GM12873 (cell line): ENCODE results near the gene ACYP2.

Experiments used
- TF ChIP-seq, protein P1 (sequence below): IDR thresholded peaks from 2 replicates; pipeline ENCODE4 v1.5.1; 2012; ENCODE audit warnings: low read depth, mild to moderate bottlenecking, moderate library complexity, low read length, control low read depth; ENCODE audit not compliant: insufficient read depth; ENCODE audit errors: missing control alignments

Gene ACYP2

DNA sequence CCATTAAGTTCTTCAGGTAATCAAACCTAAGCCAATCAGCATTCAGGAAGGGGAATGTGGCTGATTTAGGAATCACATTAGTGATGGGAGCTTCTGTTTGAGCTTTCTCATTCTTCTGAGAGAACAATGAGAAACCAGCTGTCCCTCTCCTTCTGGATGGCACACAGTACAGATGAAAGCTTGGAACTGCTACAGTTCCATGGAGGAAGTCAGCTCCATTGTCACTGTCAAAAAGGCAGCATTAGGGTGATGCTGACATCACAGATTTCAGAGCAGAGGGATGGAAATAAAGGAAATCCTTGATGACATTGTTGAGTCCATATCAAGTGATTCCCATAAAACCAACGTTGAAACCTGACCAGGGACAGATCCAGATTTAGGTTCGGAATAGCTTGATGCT, 36.1 kb upstream of the ACYP2 start:
- TF ChIP-seq, protein P1, sequence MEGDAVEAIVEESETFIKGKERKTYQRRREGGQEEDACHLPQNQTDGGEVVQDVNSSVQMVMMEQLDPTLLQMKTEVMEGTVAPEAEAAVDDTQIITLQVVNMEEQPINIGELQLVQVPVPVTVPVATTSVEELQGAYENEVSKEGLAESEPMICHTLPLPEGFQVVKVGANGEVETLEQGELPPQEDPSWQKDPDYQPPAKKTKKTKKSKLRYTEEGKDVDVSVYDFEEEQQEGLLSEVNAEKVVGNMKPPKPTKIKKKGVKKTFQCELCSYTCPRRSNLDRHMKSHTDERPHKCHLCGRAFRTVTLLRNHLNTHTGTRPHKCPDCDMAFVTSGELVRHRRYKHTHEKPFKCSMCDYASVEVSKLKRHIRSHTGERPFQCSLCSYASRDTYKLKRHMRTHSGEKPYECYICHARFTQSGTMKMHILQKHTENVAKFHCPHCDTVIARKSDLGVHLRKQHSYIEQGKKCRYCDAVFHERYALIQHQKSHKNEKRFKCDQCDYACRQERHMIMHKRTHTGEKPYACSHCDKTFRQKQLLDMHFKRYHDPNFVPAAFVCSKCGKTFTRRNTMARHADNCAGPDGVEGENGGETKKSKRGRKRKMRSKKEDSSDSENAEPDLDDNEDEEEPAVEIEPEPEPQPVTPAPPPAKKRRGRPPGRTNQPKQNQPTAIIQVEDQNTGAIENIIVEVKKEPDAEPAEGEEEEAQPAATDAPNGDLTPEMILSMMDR: no peak

DNA sequence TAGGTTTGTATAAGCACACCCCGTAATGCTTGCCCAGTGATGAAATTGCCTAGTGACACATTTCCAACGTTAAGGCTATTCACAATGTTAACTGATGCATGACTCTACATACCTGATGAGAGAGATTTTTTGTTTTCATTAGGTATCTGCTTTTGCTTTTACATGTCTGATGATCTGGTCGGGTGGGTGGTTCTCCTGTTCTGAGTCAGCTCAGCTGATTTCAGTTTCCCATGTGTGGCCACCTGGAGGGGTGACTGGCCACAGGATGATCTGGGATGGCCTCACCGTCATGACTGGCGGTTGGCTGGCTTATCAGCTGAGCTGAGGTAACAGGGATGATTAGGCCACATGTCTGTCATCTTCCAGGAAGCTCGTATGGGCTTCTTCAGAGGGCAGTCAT, 33.8 kb upstream of the ACYP2 start:
- TF ChIP-seq, protein P1: no peak

DNA sequence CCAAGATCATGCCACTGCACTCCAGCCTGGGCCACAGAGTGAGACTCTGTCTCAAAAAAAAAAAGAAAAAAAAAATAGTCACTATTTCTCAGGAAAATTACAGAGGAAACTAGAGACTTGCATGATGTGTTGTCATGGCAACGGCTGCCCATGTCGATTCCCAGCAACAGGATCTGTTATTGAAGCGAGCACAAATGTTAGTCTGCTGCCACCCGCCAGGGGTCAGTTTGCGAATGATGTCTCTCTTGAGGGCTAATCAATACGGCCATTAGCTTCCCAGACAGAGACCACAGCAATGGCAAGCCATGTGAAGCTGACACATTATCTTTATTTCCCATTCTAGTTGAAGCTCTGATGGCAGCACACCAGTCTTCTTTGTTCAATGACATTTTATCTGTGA, 32.4 kb upstream of the ACYP2 start:
- TF ChIP-seq, protein P1: no peak

- TF ChIP-seq, protein P1: no peak
These were observed 32.0 kb upstream of the ACYP2 start for GRCh38 chr2:54083445-54083844.

GRCh38 chr2:54084600-54084999, 30.8 kb upstream of the ACYP2 start:
- TF ChIP-seq, protein P1: no peak

DNA sequence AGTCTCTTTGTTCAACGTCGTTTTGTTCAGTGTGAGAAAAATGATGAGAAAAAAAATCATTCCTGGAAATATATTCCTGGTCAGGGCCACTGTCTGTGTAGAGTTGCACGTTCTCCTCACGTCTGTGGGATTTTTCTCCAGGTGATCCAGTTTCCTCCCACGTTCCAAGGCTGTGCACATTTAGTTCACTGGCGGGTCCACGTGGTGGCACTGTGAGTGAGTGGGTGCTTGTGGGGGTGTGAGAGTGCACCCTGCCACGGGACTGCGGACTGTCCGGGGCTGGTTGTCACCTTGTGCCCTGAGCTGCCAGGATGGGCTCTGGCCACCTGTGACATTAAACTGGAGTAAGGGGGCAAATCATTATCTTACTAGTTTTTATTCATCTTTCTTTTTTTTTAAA, 30.3 kb upstream of the ACYP2 start:
- TF ChIP-seq, protein P1: no peak

DNA sequence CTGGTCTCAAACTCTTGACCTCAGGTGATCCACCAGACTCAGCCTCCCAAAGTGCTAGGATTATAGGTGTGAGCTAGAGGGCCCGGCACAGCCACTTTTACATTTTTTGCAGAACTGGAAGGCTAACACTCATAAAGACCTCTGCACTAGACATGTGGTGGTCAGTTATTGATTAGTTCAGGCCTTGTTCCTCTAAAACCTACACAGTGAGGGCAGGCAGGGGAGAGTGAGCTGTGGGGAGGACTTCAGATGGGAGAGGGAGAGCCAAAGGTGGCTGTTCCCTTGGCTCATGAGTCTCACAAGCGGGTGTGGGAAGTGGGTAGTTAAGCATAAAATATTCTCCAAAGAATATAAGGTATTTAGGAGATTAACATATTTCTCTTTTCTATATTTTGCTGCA, 29.3 kb upstream of the ACYP2 start:
- TF ChIP-seq, protein P1: no peak
